UCSD-AML1 (cell line): ENCODE measurements around the gene TXNDC5.
"Not testable (repeated sequence)": the region's sequence is repeated elsewhere in the genome, so short reads cannot be mapped to it uniquely, and the experiment has no call there.

Source experiments
- DNase-seq: peaks from one replicate; lab custom pipeline; 2025; ENCODE audit not compliant: unreplicated experiment; lab: John Stamatoyannopoulos, UW

The TXNDC5 gene

DNA sequence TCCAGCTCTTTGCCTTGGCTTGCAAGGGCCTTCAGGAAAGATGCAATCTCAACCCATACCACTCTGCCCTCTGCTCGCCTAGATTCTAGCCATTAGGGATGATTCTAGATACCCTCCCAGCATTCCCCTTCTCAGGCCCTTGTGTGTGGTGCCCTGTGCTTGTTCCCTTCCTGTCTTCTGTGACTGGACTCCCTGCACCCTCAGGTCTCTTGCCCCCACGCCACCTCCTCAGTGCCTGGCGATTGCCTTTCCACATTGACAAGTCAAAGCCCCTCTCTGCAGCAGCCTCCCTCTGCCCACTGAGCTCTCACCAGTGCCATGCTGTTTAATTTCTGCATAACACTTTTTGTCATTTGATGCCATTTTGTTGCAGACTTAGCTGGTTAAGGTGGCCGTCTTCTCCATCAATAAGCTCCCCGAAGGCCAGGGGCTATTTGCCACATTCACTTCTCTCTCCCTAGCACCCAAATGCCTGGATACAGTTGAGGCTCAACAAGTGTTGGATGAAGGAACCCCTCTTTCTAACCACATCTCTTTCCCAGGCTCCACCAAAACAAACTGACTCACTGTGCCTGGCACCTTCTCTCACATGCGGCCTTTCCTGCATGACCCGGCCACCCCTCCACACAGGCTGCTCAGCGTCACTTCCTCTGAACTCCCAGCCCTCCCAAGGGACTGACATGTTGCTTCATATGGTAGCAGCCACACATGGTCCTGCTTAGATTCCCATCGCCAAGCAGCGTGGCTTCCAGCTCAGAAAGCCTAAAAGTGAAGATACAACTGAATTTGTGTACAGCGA is 4.6 kb upstream of the TXNDC5 start:
- peak; percentile 51 for DNase-seq

DNA sequence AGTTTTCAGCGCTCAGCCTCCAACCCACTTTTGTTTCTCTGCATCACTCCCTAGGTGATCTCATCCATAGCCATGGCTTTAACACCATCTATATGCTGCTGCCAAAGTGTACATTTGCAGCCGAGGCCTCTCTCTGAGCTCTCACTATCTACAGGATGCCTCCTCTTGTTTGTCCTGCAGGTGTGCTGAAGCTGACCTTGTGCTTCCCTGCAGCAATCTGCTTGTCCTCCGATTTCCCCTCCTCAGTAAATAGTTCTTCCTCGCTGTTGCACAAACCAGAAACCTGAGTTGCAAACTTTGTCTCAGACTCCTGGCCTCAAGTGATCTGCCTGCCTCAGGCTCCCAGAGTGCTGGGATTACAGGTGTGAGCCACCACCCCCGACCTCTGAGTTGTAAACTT is 3.7 kb upstream of the TXNDC5 start:
- DNase-seq: no peak

DNA sequence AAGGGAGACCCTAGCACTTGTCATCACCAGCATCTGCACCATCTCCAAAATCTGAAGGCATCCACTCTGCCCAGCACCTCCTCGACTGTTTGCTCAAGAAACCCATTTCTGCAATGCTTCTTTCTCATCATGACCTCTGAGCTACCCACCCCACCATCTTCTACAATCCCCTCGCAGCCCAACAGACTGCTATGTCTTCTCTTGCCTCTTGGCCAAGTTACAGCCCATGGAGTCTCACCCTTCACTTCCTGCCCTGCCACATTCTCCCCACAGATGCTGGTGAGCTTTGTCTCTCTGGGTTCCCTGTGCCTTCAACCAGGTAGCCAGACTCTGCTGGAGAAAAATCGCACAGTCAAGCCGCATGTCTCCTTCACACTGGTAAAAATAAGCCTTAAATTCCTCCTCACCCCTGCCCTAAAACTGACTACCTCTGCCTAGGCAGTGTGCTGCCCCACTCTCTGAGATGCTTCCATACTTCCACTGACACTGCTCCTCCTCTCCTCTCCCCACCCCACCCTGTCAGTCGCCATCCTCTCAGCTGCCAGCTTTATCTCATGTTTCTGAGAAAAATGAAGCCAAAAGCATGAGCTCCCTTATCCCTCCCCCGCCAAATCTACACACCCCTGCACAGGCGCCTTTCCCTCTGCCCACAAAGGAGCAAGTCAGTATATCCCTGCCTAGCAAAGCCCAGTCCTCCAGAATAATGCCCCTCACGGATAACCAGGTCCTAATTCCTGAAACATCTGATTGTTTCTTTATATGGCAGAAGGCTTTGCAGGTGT is 2.3 kb upstream of the TXNDC5 start:
- no peak for DNase-seq

DNA sequence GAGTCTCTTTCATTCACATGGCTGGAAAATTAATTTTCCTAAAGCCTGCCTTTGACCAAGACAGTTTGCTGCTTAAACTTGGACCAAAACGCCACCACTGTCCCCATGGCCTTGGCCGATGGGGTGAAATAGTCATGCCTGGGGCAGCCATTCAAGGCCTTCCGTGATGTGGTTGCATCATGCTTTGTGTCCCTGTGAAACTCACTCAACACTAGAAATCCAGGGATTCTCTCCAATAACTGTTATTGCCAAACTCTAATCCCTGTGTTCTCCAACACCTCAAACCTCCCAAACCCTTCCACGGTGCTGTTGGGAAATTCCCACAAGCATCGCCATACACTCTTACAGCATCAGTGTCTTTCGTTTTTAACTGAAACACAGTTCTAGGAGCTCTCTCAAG is 1.4 kb upstream of the TXNDC5 start:
- DNase-seq: no peak

DNA sequence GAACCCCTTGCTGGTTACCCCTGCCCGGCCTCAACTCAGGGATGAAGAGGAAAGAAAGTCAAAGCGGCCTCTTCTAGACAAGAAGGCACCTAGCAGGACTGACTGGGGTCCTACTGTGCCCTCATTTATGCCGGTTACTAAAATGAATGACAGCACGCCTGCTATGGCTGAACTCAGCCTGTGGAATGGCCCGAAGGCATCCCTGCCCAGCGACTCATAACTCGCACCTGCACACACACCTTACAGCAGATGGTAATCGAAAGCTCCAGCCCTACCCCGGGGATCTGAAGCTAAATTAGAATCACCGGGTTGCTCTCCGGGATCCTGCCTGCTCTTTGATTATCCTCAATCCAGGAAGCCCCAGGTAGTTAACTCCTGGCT is 747 bp upstream of the TXNDC5 start:
- DNase-seq: no peak

DNA sequence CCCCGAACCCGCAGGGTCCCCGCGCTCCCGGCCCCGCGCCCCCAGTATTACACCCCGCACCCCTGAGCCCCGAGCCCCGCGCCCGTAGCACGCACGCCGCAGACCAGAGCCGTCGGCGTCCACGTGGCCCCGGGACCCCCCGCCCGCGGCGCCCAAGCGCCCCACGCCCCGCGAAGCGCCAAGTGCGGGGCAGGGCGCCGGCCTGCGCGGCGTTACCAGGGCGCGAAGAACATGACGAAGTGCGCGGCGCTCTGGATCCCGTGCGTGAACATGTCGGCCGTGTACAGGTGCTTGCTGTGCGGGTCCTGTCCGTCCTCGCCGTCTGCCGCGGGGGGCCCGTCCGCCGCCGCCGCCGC is 312 bp downstream of the TXNDC5 start:
- no peak for DNase-seq

DNA sequence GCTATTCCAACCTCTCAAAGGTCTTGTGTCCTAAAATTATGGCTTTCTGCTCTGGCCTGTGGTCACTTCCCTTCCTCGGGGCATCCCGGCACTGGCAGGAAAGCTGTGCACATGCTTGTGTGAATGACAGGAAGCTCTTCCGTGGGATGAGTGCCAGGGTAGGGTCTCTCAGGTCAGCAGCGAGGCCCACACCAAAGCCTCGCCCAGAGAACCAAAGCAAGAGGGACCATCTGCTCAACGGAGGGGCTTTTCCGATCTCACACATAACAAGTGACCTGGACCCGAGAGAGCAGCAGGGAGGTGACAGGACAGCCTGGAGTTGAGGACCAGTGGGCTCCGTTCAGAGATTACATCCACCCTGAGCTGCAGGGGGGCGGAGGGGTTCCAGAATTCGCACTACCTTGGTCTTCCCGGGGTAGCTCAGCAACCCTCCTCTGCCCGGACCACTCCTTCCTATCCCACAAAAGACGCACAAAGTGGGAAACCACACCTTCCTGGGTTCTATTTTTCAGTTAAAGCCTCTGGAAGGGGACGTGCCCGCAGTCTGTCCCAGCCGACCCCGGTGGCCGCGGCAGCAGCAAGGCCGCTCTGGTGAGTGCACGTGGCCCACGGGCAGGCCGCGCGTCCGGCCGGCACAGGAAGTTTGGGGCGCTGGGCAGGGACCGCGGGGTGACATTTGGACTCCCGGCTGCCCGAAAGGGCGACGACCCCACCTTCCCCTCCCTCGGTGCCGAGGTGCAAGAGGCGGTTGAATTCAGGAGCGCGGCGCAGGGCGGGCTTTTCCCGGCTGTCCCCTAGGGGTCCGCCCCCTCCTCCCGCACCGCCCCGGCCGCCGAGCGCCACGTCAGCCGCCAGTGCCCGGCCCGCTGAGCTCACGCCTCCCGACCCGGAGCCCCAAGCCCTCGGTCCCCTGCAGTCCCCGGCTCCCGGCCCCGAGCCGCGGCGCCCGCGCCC is 988 bp downstream of the TXNDC5 start:
- peak; percentile 71 for DNase-seq

DNA sequence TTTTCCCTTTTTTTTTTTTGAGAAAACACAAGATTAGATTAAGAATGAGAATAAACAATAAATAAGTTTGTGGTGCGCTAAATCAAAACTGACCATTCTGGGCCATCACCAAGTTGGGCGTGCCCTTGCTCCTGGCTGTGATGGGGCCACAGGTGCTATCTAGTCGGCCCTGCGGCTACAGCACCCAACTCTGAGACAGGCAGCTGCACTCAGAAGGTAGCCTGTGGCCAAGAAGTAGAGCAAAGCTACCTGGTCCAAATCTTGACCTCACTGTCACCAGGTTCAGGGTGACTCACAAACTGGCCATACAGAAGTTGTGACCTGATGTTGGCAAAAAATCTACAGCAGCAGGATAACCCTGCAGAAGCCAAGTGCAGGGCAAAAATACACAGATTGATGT is 3.4 kb downstream of the TXNDC5 start:
- DNase-seq: no peak

DNA sequence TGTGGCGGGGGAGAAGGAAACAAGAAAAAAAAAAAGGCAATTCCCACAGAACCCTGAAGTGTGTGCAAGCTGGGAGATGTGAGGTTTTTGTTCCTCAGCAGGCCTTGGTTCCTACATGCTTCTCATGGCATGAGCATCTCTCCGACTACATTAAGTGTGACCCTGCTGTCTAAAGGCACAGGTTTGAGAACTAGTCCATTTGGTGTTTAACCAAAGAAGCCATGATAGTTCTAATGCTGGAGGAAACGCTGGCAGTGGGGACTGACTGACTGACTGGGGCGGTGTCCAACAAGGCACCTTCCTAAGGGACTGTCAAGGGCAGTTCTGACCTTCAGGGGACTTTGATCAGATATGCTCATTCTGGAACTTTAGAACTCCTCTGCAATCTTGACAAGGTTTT is 3.8 kb downstream of the TXNDC5 start:
- no peak for DNase-seq

DNA sequence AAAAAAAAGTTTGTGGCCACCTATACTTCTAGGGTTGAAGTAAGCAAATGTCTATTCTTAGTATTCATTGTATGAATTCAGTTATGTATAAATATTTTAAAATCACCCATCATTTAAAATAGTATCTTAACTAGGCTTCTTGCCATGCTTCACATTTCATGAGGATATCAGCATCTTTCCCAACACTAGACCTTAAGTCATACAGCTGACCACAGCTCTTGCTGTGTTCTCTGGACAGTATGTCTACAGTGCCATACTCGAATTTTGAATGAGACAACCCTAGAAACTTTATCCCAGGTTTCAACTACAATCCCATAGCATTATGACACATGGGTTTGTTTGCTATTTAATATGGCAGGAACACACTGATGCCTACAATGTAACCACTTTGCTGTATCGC is 5.2 kb downstream of the TXNDC5 start:
- DNase-seq: no peak

DNA sequence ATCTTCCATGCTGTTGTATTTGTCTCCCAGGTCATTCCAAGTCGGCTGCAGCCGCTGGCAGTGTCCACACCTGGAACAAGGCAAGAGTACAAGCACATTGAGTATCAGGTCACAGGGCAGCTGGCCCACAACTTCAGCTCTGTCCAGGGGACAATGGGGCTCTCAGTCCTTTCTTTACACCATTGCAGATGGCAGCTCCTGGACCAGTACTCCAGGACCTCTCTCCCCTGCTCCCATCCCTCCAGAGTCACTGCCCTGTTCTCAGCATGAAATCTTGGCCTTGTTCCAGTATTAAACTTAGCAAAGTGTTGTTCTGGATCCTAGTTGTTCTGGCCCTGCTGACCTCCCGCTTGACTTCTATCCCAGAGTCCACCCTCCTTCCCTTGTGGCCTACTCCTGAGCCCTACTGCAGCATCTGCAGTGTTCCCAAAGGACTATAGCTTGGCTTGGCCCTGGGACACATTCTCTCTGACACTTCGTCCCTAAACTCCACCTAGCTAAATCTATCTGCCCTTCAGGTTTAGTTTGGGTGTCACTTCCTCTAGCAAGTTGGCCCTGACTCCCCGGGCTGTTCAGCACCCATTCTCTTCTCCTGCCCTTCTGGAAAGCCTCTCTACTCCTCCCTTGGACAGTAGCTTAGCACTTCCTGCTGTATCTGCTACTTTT is 5.8 kb downstream of the TXNDC5 start:
- no peak for DNase-seq

DNA sequence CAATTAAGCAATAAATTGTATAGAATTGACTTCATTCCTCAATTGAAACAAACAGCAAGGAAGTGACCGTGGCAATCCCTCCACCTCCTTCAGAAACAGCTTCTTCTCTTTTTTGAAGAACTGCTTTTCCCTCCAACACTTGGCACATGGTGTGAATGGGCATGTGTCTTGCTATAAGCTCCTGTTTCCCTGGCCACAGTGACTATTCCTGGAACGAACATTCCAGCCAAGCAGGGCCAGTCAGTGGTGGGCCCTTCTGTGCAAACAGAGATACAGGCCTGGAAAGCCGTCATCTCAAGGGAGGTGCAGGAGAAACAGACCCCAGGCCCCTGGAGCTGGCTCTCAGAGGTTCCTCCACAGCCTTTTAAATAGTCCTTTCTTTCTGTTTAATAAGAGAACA is 6.9 kb downstream of the TXNDC5 start:
- no peak for DNase-seq

DNA sequence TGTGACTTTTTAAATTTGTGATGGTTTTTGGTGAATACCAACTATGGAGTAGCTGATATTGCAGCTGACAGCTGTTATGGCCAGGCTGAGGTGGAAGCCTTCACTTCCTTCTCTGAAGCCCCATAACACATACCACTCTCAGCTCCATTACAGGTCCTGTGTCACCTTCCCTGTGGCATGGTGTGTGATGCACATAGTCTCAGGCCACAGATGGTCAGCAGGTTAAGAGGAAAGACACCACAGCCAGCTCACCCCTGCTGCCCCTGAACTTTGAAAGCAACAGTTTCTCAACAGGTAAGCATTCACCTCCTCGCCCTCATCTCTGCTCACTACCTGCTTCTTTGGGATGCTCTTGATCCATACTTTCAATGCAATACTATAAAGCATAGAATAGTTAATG is 7.7 kb downstream of the TXNDC5 start:
- DNase-seq: no peak

DNA sequence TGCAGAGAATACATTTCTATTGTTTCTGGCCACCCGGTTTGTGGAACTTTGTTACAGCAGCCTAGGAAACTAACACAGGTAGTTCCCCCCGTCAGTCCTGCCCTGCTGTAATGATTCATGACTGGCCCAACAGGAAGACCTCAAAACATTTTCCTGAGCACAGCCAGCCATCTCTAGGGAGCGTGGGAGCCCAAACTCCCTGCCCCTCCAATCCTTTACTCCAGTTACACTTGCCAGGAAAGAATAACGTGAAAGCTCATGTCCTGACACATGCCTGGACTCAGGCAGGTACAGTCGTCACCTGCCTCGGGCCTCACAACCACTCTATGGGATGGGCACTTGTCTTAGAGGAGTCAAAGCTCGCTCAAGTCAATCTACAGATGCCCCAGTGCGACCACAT is 8.4 kb downstream of the TXNDC5 start:
- no peak for DNase-seq

DNA sequence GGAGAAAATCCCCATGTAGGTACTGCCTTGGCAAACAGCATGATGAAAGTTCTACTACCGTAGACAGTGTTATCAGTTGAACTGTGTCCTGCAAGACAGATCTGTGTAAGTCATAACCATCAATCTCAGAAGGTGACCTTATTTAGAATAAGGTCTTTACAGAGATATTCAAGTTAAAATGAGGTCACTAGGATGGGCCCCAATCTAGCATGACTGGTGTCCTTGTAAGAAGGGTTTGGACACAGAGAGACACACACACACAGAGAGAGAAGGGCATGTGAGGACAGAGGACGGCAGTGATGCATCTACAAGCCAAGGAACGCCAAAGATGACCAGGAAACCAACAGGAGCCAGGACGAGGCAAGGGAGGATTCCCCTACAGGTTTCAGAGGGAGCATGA is 8.8 kb downstream of the TXNDC5 start:
- DNase-seq: no peak

DNA sequence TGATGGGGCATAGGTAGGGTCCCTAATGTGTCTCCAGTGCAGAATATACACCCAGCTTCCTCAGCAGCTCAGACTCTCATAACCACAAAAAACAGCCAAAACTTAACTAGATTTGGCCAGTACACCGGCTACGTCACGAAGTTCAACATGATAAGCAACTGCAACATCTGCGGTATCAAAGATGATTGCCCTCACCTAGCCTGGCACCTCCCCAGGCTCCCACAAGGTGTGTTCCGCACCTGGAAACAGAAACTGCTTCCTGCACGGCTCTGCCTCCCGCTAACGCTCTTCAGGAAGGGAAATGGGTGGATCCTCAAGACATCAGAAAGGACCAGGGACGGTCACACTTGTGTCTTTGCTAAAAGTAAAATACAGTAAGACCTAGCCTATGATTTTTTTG is 9.5 kb downstream of the TXNDC5 start:
- DNase-seq: no peak

DNA sequence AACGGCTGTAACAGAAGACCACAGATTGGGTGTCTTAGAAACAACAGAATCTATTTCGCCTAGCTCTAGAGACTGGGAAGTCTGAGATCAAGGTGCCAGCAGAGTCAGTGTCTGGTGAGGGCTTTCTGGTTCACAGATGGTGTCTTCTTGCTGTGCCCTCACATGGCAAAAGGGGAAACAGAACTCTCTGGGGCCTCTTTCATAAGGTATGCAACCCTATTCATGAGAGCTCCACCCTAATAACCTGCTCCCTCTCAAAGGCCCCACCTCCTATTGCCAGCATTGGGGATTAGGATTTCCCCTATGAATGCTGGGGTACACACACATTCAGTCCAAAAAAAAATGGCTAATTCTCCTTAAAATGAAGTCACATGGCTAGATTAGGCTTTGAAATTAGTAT is 10.0 kb downstream of the TXNDC5 start:
- DNase-seq: no peak

DNA sequence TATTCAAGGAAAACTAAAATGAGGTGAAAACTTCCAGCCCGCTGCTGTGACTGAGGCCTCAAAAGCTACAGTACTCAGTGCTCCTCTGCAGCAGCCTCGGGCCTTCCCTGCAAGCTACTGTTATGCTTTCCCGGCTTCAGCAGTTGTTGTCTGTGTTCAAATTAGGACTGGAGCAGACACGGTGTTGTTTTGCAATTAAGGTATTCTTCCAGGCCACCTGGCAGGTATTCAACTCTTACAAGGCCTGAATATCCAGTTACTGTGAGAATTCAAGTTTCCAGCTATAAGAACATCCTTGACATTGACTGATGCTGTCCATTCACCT is 10.7 kb downstream of the TXNDC5 start:
- no peak for DNase-seq

DNA sequence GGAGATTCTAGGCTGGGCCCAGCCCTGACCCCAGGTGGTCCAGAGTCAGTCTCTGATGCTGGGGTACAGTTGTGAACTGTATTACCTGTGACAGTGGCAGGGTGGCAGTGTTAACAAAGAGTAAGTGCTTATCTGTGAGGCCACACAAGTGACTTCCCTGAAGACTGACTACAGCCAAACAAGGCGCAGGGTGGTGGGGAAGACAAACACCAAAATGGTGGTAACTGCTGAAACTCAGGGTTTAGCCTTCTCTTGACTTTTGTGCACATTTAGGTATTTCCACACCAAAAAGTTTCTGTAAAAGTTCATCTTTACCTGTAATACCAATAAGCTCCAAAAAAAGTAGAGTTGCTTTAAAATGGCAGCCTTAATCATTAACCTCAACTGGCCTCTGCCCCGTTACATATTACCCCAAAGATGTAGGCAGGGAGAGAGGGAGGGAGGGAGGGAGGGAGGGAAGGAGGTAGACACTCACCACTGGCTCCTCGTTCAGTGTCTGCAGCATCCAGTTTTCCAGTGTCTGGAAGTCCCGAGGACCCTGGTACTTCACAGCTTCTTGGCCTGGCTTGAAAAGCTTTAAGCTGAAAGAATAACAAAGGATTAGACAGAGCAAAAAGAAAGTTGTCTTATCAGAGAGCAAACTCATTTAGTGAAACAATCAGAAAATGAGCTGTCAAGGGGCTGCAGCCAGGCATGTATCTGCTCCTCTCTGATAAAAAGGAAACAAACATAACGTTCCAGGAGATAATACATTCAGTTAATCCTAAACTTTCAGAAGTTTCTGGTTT is 11.3 kb downstream of the TXNDC5 start:
- no peak for DNase-seq

DNA sequence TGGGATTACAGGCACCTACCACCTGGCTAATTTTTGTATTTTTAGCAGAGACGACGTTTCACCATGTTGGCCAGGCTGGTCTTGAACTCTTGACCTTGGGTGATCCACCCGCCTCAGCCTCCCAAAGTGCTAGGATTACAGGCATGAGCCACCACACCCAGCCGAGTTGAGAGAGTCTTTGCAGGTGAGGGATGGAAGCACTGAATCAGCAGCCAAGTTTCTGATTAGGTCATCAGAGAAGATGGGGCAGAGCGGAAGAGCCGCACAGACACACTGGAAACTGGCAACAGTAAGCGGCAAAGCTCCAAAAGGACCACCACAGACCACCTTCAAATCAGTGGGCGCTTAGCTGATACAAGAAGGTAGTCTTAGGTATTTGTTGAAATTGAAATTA is 12.4 kb downstream of the TXNDC5 start:
- not testable (repeated sequence) for DNase-seq
